Ishikawa (cell line): ENCODE data around the gene FGD2.

Source experiments
- EP300 ChIP-seq: IDR thresholded peaks from 2 replicates; pipeline ENCODE4 v1.6.1; 2012; ENCODE audit warnings: borderline replicate concordance
- TEAD4 ChIP-seq: IDR thresholded peaks from 2 replicates; pipeline ENCODE4 v1.6.1; 2012
- TF ChIP-seq, protein P1 (sequence below): IDR thresholded peaks from 2 replicates; pipeline ENCODE4 v1.6.1; 2012

DNA sequence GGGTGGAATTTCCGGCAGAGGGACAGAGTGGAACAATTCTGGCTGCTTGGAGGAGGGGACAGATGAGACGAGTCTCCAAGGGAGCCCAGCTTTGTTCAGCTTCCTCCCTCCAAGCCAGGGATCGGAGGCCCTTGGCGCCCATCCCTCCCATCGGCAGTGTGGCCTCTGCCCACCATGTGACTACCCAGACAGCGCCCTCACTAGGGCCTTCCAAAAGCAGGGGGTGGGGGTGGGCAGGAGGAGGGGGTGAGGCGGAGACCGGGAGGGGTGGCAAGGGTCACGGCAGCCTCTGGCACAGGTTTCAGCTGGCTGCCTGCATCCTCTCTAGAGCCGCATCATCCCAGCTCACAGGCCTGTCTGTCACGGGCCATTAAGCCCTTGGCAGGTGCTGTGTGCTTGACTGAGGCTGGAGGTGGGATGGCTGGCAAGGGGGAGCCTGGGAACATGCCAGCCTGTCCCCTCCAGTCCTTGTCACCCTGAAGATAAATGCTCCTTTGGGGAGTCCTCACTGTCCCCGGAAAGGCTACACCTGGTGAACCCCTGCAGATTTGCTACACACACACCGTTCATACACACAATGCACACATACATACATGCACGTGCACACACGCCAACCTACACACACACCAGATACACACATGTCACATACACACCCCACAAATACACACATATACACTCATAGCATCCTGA, 6.2 kb upstream of the FGD2 start:
- no peak for TF ChIP-seq EP300
- TF ChIP-seq TEAD4: no peak
- TF ChIP-seq, protein P1, sequence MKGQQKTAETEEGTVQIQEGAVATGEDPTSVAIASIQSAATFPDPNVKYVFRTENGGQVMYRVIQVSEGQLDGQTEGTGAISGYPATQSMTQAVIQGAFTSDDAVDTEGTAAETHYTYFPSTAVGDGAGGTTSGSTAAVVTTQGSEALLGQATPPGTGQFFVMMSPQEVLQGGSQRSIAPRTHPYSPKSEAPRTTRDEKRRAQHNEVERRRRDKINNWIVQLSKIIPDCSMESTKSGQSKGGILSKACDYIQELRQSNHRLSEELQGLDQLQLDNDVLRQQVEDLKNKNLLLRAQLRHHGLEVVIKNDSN: no peak
